Ecto neural progenitor cell (in vitro differentiated cells): Measurements from ENCODE around the gene OR10J5.
"Not testable (repeated sequence)": the region's sequence is repeated elsewhere in the genome, so short reads cannot be mapped to it uniquely, and the experiment has no call there.

ENCODE experiments used
- DNase-seq: peaks from one replicate; pipeline ENCODE4 v3.0.0-alpha.2; 2018; ENCODE audit warnings: low spot score

The OR10J5 gene

GRCh38 chr1:159535907-159536306, at the start of gene OR10J5:
Gene OR10J5, minus strand, starts transcription at chr1:159536007. Its CDS starts 0 bp downstream, at chr1:159536007.
- DNase-seq: no peak

GRCh38 chr1:159584536-159584935, 48.7 kb upstream of the OR10J5 start:
- DNase-seq: no peak

- DNase-seq: no peak
These were observed 45.6 kb upstream of the OR10J5 start for GRCh38 chr1:159581422-159581821.

- DNase-seq: no peak
These were observed 44.5 kb upstream of the OR10J5 start for GRCh38 chr1:159580340-159580739.

GRCh38 chr1:159577446-159577845, 41.6 kb upstream of the OR10J5 start:
- DNase-seq: no peak

GRCh38 chr1:159562680-159563079, 26.9 kb upstream of the OR10J5 start:
- peak; percentile 60 for DNase-seq

- no peak for DNase-seq
These were observed 25.7 kb upstream of the OR10J5 start for GRCh38 chr1:159561497-159561896.

GRCh38 chr1:159560599-159560998, 24.8 kb upstream of the OR10J5 start:
- no peak for DNase-seq

- no peak for DNase-seq
These were observed 21.1 kb upstream of the OR10J5 start for GRCh38 chr1:159556931-159557369.

- no peak for DNase-seq
These were observed 18.9 kb upstream of the OR10J5 start for GRCh38 chr1:159554696-159555095.

GRCh38 chr1:159554261-159554660, 18.5 kb upstream of the OR10J5 start:
- no peak for DNase-seq

GRCh38 chr1:159548126-159548525, 12.3 kb upstream of the OR10J5 start:
- DNase-seq: no peak

- DNase-seq: no peak
These were observed 2.9 kb downstream of the OR10J5 start for GRCh38 chr1:159532922-159533321.

- not testable (repeated sequence) for DNase-seq
These were observed 11.0 kb downstream of the OR10J5 start for GRCh38 chr1:159524792-159525191.

- no peak for DNase-seq
These were observed 25.6 kb downstream of the OR10J5 start for GRCh38 chr1:159510229-159510541.

- DNase-seq: no peak
These were observed 26.2 kb downstream of the OR10J5 start for GRCh38 chr1:159509440-159510228.

GRCh38 chr1:159508951-159509350, 26.9 kb downstream of the OR10J5 start:
- no peak for DNase-seq

- DNase-seq: no peak
These were observed 30.1 kb downstream of the OR10J5 start for GRCh38 chr1:159505676-159506075.

- DNase-seq: no peak
These were observed 34.7 kb downstream of the OR10J5 start for GRCh38 chr1:159501082-159501481.

GRCh38 chr1:159494513-159495210, 41.1 kb downstream of the OR10J5 start:
- DNase-seq: not testable (repeated sequence)

GRCh38 chr1:159493354-159493753, 42.5 kb downstream of the OR10J5 start:
- no peak for DNase-seq

- DNase-seq: no peak
These were observed 43.1 kb downstream of the OR10J5 start for GRCh38 chr1:159492575-159493323.
